GM12878 (cell line): ENCODE measurements around the gene MVP. TPM values are rescaled to one million over a fixed set of nuclear protein-coding genes. Genes with fewer than 3 reads are reported as not detected.

Source experiments
- DPF2 ChIP-seq: fragments of 450-650 bp; IDR thresholded peaks from 2 replicates; pipeline ENCODE4 v1.6.1; 2017; ENCODE audit warnings: mild to moderate bottlenecking
- EGR1 ChIP-seq, 2 experiments: IDR thresholded peaks; 1 replicate in 1 of 2; 2 replicates in 1 of 2; pipeline ENCODE4 v1.6.1; 2011 to 2012; ENCODE audit warnings: low read depth in 2 of 2, low read length in 2 of 2, borderline replicate concordance in 1 of 2, mild to moderate bottlenecking in 1 of 2, moderate library complexity in 1 of 2
- FOS ChIP-seq: IDR thresholded peaks from 3 replicates; pipeline ENCODE4 v1.6.1; 2011; ENCODE audit warnings: borderline replicate concordance; ENCODE audit not compliant: insufficient read length; ENCODE audit errors: extremely low read depth
- IKZF1 ChIP-seq: fragments of 450-650 bp; conservative IDR thresholded peaks from 2 replicates; pipeline ENCODE4 v1.6.1; 2017; ENCODE audit warnings: antibody characterized with exemption, mild to moderate bottlenecking
- MEF2B ChIP-seq: fragments of 450-650 bp; IDR thresholded peaks from 2 replicates; pipeline ENCODE4 v1.6.1; 2018; ENCODE audit warnings: mild to moderate bottlenecking, moderate library complexity; ENCODE audit not compliant: partially characterized antibody, poor library complexity, severe bottlenecking
- NR2C1 ChIP-seq: fragments of 450-650 bp; IDR thresholded peaks from 2 replicates; pipeline ENCODE4 v1.6.1; 2017; ENCODE audit warnings: antibody characterized with exemption, mild to moderate bottlenecking, moderate library complexity
- NR2F1 ChIP-seq: fragments of 450-650 bp; conservative IDR thresholded peaks from 2 replicates; pipeline ENCODE4 v1.6.1; 2017; ENCODE audit warnings: mild to moderate bottlenecking
- POLR2A ChIP-seq: IDR thresholded peaks from 2 replicates; pipeline ENCODE4 v1.6.1; 2011; ENCODE audit warnings: low read depth, mild to moderate bottlenecking, low read length
- POLR2AphosphoS2 ChIP-seq: IDR thresholded peaks from 2 replicates; pipeline ENCODE4 v1.6.1; 2011; ENCODE audit warnings: low read depth, mild to moderate bottlenecking, low read length, improper control_type of control experiment, moderate library complexity
- RCOR1 ChIP-seq: conservative IDR thresholded peaks from 2 replicates; pipeline ENCODE4 v1.6.1; 2012; ENCODE audit warnings: low read depth, low read length, improper control_type of control experiment
- SIX5 ChIP-seq: IDR thresholded peaks from 2 replicates; pipeline ENCODE4 v1.6.1; 2011; ENCODE audit warnings: mild to moderate bottlenecking, low read depth, low read length, moderate library complexity; ENCODE audit not compliant: severe bottlenecking
- SKIL ChIP-seq: fragments of 450-650 bp; IDR thresholded peaks from 2 replicates; pipeline ENCODE4 v1.6.1; 2017; ENCODE audit warnings: mild to moderate bottlenecking, low read depth, inconsistent platforms; ENCODE audit not compliant: poor library complexity, severe bottlenecking
- SUPT20H ChIP-seq: IDR thresholded peaks from 2 replicates; pipeline ENCODE4 v1.6.1; 2011; ENCODE audit warnings: low read depth, mild to moderate bottlenecking, low read length, moderate library complexity, borderline replicate concordance; ENCODE audit not compliant: control insufficient read depth
- SUZ12 ChIP-seq: fragments of 200-600 bp; sonication (generic); IDR thresholded peaks from one replicate; pipeline ENCODE4 v1.6.1; 2018; ENCODE audit warnings: antibody characterized with exemption, mild to moderate bottlenecking; ENCODE audit not compliant: unreplicated experiment
- TARDBP ChIP-seq: IDR thresholded peaks from 2 replicates; pipeline ENCODE4 v1.6.1; 2016; ENCODE audit warnings: borderline replicate concordance
- ZSCAN29 ChIP-seq: fragments of 450-650 bp; IDR thresholded peaks from 2 replicates; pipeline ENCODE4 v1.6.1; 2017; ENCODE audit warnings: mild to moderate bottlenecking, moderate library complexity
- polyA plus RNA-seq, 11 experiments: library from polyadenylated mRNA; depleted of rRNA in 4 of 11; unstranded in 6 of 11; stranded (reverse) in 5 of 11; fragments of >200 nt; fragmentation: Nextera tagmentation in 4 of 11; fragmentation: Illumina TruSeq in 1 of 11; extraction: Ambion mirVana in 4 of 11; extraction: Trizol in 1 of 11; gene quantifications; 1 replicate in 1 of 11; 2 replicates in 10 of 11; pipeline versions ENCODE4 v1.2.1 to v1.2.3, GENCODE V29; 2011 to 2016; ENCODE audit warnings: inconsistent platforms in 2 of 11, missing spikeins in 2 of 11, low read depth in 1 of 11
- total RNA-seq, 4 experiments: library from RNA; depleted of rRNA in 3 of 4; stranded (reverse); fragments of >200 nt in 3 of 4; fragmentation: Illumina TruSeq in 1 of 4; extraction: Trizol in 1 of 4; gene quantifications; 2 replicates each; pipeline versions ENCODE4 v1.2.1 to v1.2.3, GENCODE V29; 2013 to 2021
- TF ChIP-seq, protein P1 (sequence below): fragments of 450-650 bp; IDR thresholded peaks from 2 replicates; pipeline ENCODE4 v1.6.1; 2017; ENCODE audit warnings: low read depth, mild to moderate bottlenecking, moderate library complexity
- TF ChIP-seq, protein P2 (sequence below): fragments of 450-650 bp; IDR thresholded peaks from 2 replicates; pipeline ENCODE4 v1.6.1; 2018; ENCODE audit warnings: mild to moderate bottlenecking, low read depth, moderate library complexity; ENCODE audit not compliant: partially characterized antibody

MVP gene
- total and polyA plus RNA-seq, 10 of the 15 experiments (the other 5 are each of a cell fraction or from before 2014, with no cell fraction given) = 0.98 to 74.2 (median 54.7) TPM

DNA sequence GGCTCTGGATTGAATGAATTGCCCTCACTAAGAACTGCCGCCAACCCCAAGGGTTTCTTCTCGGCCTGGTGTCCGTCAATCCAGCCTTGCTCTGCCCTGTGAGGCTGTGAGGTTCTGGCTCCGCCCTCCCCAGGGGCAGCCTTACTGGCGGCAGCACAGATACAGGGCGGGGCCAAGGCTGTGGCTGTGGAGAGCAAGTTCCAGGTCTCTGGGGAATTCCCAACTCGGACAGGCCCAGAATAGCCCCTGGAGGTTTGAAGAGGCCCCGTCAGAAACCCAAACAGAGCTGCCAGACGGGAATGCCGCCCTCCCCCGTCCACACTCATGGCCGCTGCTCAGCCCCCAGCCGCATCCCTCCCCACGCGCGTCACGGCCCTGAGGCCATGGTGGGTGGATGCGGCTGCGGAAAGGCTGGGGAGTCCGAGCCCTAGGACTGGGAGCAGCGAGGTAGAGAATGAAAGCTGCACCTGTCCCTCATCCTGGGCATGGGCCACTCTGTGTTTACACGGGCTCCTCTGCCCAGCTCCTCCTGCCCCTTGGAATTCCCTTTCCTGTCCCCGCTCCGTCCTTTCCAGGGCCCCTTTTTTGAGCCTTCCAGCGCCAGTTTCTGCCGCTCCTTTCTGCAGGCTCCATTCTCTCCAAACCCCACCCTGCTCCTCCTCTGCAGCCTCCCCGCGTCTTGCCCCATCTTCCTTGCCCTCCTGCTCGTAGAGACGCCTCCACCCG, 8.9 kb upstream of the MVP start (continued):
- TF ChIP-seq, protein P1, sequence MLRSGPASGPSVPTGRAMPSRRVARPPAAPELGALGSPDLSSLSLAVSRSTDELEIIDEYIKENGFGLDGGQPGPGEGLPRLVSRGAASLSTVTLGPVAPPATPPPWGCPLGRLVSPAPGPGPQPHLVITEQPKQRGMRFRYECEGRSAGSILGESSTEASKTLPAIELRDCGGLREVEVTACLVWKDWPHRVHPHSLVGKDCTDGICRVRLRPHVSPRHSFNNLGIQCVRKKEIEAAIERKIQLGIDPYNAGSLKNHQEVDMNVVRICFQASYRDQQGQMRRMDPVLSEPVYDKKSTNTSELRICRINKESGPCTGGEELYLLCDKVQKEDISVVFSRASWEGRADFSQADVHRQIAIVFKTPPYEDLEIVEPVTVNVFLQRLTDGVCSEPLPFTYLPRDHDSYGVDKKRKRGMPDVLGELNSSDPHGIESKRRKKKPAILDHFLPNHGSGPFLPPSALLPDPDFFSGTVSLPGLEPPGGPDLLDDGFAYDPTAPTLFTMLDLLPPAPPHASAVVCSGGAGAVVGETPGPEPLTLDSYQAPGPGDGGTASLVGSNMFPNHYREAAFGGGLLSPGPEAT = peak; percentile 91; the same call in 1 of the 2 replicates
- no peak for TF ChIP-seq SUZ12
- TF ChIP-seq SUPT20H = no peak
- TF ChIP-seq ZSCAN29 = no peak
- TF ChIP-seq FOS = peak; percentile 5
- TF ChIP-seq POLR2A = peak; percentile 85
- peak; percentile 97 for TF ChIP-seq MEF2B
- TF ChIP-seq IKZF1 = peak; percentile 100
- TF ChIP-seq, protein P2, sequence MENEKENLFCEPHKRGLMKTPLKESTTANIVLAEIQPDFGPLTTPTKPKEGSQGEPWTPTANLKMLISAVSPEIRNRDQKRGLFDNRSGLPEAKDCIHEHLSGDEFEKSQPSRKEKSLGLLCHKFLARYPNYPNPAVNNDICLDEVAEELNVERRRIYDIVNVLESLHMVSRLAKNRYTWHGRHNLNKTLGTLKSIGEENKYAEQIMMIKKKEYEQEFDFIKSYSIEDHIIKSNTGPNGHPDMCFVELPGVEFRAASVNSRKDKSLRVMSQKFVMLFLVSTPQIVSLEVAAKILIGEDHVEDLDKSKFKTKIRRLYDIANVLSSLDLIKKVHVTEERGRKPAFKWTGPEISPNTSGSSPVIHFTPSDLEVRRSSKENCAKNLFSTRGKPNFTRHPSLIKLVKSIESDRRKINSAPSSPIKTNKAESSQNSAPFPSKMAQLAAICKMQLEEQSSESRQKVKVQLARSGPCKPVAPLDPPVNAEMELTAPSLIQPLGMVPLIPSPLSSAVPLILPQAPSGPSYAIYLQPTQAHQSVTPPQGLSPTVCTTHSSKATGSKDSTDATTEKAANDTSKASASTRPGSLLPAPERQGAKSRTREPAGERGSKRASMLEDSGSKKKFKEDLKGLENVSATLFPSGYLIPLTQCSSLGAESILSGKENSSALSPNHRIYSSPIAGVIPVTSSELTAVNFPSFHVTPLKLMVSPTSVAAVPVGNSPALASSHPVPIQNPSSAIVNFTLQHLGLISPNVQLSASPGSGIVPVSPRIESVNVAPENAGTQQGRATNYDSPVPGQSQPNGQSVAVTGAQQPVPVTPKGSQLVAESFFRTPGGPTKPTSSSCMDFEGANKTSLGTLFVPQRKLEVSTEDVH = no peak
- TF ChIP-seq NR2F1 = no peak
- peak; percentile 57 for TF ChIP-seq DPF2
- no peak for TF ChIP-seq NR2C1
- peak; percentile 53 for TF ChIP-seq SKIL
- no peak for TF ChIP-seq RCOR1
- no peak for TF ChIP-seq TARDBP
- TF ChIP-seq POLR2AphosphoS2 = peak; percentile 78; the same call in 1 of the 2 replicates
- TF ChIP-seq SIX5 = no peak
- peak in 1 of 2 experiments; percentile 46; a peak in 1 of 3 replicates for TF ChIP-seq EGR1 (IDR thresholded peaks at IDR 0.05; ENCODE audit: borderline replicate concordance in 1 of 2, low read depth in 2 of 2, low read length in 2 of 2)
